HCT116 (cell line): ENCODE measurements around the gene OS9. TPM values are rescaled to one million over a fixed set of nuclear protein-coding genes. Genes with fewer than 3 reads are reported as not detected.

Experiments
- ATAC-seq: fragments of 200-7000 bp; cut with Tn5 transposase; 2 replicates; pipeline ENCODE4 v1.9.1; 2020; ENCODE audit warnings: mild to moderate bottlenecking, moderate library complexity
- BruUV-seq: library from RNA; stranded (reverse); fragments of 400-500 nt; replicated peaks from 2 replicates; lab custom pipeline; 2021; lab: Mats Ljungman, UMichigan
- CTCF ChIA-PET: fragments of 300-600 bp; sonication (Branson Sonifier 250); formaldehyde crosslinking; loops from one replicate; lab custom pipeline; 2021; ENCODE audit warnings: antibody characterized with exemption; lab: Charles Lee
- POLR2A ChIA-PET: fragments of 300-600, 350-600 bp; sonication (Branson Sonifier 250); formaldehyde crosslinking; loops from one replicate; lab custom pipeline; 2021; ENCODE audit warnings: antibody characterized with exemption; lab: Charles Lee
- RAD21 ChIA-PET, 2 experiments: fragments of 300-600 bp; sonication (Branson Sonifier 250); formaldehyde crosslinking; loops; one replicate each; lab custom pipeline; 2023; ENCODE audit warnings: low total read pairs in 2 of 2; ENCODE audit not compliant: uncharacterized antibody in 2 of 2, unreplicated experiment in 2 of 2, low non-redundant PET in 1 of 2; lab: Charles Lee
- DNase-seq: peaks from one replicate; pipeline ENCODE4 v3.0.0-alpha.2; 2010; ENCODE audit warnings: low read depth, low spot score
- H2AFZ ChIP-seq: fragments of 200-600 bp; shearing (Covaris generic), sonication (generic); 2 replicates; pipeline ENCODE4 v1.6.1; 2017; ENCODE audit warnings: low read depth, mixed run types, mixed read lengths, antibody characterized with exemption, low read length; ENCODE audit not compliant: poor library complexity, severe bottlenecking
- H3K27ac ChIP-seq: 2 replicates; pipeline ENCODE4 v1.5.1; 2012; ENCODE audit warnings: low read depth, low read length
- H3K27me3 ChIP-seq: fragments of 200-600 bp; sonication (generic); 2 replicates; pipeline ENCODE4 v1.6.1; 2016; ENCODE audit warnings: mixed run types, low read length, mixed read lengths; ENCODE audit not compliant: insufficient read depth
- H3K36me3 ChIP-seq, 2 experiments: fragments of 200-500 bp in 1 of 2; fragments of 200-600 bp in 1 of 2; sonication (Bioruptor generic) in 1 of 2; sonication (generic) in 1 of 2; 2 replicates each; pipeline versions ENCODE4 v1.5.1 to v1.6.1; 2014 to 2016; ENCODE audit warnings: low read length in 2 of 2, inconsistent platforms in 1 of 2, mixed read lengths in 1 of 2, mixed run types in 1 of 2; ENCODE audit not compliant: insufficient read depth in 2 of 2, control insufficient read depth in 1 of 2
- H3K4me1 ChIP-seq, 2 experiments: fragments of 200-600 bp in 1 of 2; sonication (generic) in 1 of 2; 2 replicates each; pipeline versions ENCODE4 v1.5.1 to v1.6.1; 2012 to 2017; ENCODE audit warnings: low read length in 2 of 2, inconsistent platforms in 1 of 2, mild to moderate bottlenecking in 1 of 2, mixed read lengths in 1 of 2, mixed run types in 1 of 2, moderate library complexity in 1 of 2; ENCODE audit not compliant: insufficient read depth in 2 of 2, control insufficient read depth in 1 of 2
- H3K4me2 ChIP-seq: fragments of 200-600 bp; sonication (generic); 2 replicates; pipeline ENCODE4 v1.6.1; 2017; ENCODE audit warnings: mixed run types, low read length, mixed read lengths
- H3K4me3 ChIP-seq, 2 experiments: fragments of 200-600 bp in 1 of 2; sonication (generic) in 1 of 2; replicated peaks in 1 of 2; 2 replicates each; pipeline ENCODE4 v1.5.1; 2011 to 2016; ENCODE audit warnings: low read length in 2 of 2, control low read depth in 1 of 2, low read depth in 1 of 2, mild to moderate bottlenecking in 1 of 2, mixed read lengths in 1 of 2, mixed run types in 1 of 2
- H3K79me2 ChIP-seq: fragments of 200-600 bp; sonication (generic); 2 replicates; pipeline ENCODE4 v1.6.1; 2017; ENCODE audit warnings: mild to moderate bottlenecking, mixed run types, low read length, moderate library complexity, mixed read lengths; ENCODE audit not compliant: insufficient read depth
- H3K9ac ChIP-seq: fragments of 200-600 bp; sonication (generic); 2 replicates; pipeline ENCODE4 v1.6.1; 2016; ENCODE audit warnings: low read length, mixed read lengths
- H3K9me2 ChIP-seq: fragments of 200-600 bp; sonication (generic), shearing (Covaris generic); 2 replicates; pipeline ENCODE4 v1.6.1; 2017; ENCODE audit warnings: mixed run types, mild to moderate bottlenecking, moderate library complexity; ENCODE audit not compliant: insufficient read depth
- H3K9me3 ChIP-seq, 2 experiments: fragments of 200-500 bp in 1 of 2; fragments of 200-600 bp in 1 of 2; sonication (Bioruptor generic) in 1 of 2; sonication (generic) in 1 of 2; 2 replicates each; pipeline ENCODE4 v1.6.1; 2014 to 2017; ENCODE audit warnings: low read length in 2 of 2, mixed read lengths in 2 of 2, inconsistent platforms in 1 of 2, low read depth in 1 of 2, mild to moderate bottlenecking in 1 of 2, mixed run types in 1 of 2, moderate library complexity in 1 of 2; ENCODE audit not compliant: control insufficient read depth in 1 of 2, insufficient read depth in 1 of 2
- H4K20me1 ChIP-seq: fragments of 200-600 bp; sonication (generic), shearing (Covaris generic); 2 replicates; pipeline ENCODE4 v1.6.1; 2017; ENCODE audit warnings: mixed run types, mild to moderate bottlenecking, moderate library complexity; ENCODE audit not compliant: insufficient read depth
- CBX3 ChIP-seq: IDR thresholded peaks from 2 replicates; pipeline ENCODE4 v1.6.1; 2012; ENCODE audit warnings: low read depth
- EGR1 ChIP-seq: IDR thresholded peaks from 2 replicates; pipeline ENCODE4 v1.6.1; 2012; ENCODE audit warnings: low read depth
- ELF1 ChIP-seq: IDR thresholded peaks from 2 replicates; pipeline ENCODE4 v1.6.1; 2012; ENCODE audit warnings: low read depth, borderline replicate concordance
- FOSL1 ChIP-seq: IDR thresholded peaks from 2 replicates; pipeline ENCODE4 v1.6.1; 2012; ENCODE audit warnings: low read depth
- JUND ChIP-seq: IDR thresholded peaks from 2 replicates; pipeline ENCODE4 v1.6.1; 2012
- POLR2AphosphoS5 ChIP-seq: IDR thresholded peaks from 2 replicates; pipeline ENCODE4 v1.6.1; 2011; ENCODE audit warnings: mild to moderate bottlenecking, low read depth, low read length, moderate library complexity
- RAD21 ChIP-seq: IDR thresholded peaks from 2 replicates; pipeline ENCODE4 v1.6.1; 2012; ENCODE audit warnings: low read depth, mild to moderate bottlenecking
- SP1 ChIP-seq: IDR thresholded peaks from 2 replicates; pipeline ENCODE4 v1.6.1; 2012; ENCODE audit warnings: low read depth
- TCF7L2 ChIP-seq: IDR thresholded peaks from 2 replicates; pipeline ENCODE4 v1.7.0; 2011; ENCODE audit warnings: borderline replicate concordance, inconsistent platforms; ENCODE audit not compliant: insufficient read depth, insufficient read length; ENCODE audit errors: extremely low read depth
- ZNF274 ChIP-seq: fragments of 200-500 bp; sonication (Bioruptor generic); IDR thresholded peaks from 2 replicates; pipeline ENCODE4 v1.6.1; 2014; ENCODE audit warnings: mild to moderate bottlenecking, low read depth, low read length, inconsistent platforms
- intact Hi-C: fragments of 100-400 bp; cut with micrococcal nuclease; formaldehyde crosslinking; loops from 2 replicates; pipeline ENCODE4 v1.10.0; 2022
- total RNA-seq: library from RNA; stranded (reverse); gene quantifications from one replicate; pipeline ENCODE4 v1.2.1, GENCODE V29; 2021; ENCODE audit not compliant: unreplicated experiment

OS9 gene
- total RNA-seq, 1 experiment from 2014 or later = 98.4 TPM

DNA sequence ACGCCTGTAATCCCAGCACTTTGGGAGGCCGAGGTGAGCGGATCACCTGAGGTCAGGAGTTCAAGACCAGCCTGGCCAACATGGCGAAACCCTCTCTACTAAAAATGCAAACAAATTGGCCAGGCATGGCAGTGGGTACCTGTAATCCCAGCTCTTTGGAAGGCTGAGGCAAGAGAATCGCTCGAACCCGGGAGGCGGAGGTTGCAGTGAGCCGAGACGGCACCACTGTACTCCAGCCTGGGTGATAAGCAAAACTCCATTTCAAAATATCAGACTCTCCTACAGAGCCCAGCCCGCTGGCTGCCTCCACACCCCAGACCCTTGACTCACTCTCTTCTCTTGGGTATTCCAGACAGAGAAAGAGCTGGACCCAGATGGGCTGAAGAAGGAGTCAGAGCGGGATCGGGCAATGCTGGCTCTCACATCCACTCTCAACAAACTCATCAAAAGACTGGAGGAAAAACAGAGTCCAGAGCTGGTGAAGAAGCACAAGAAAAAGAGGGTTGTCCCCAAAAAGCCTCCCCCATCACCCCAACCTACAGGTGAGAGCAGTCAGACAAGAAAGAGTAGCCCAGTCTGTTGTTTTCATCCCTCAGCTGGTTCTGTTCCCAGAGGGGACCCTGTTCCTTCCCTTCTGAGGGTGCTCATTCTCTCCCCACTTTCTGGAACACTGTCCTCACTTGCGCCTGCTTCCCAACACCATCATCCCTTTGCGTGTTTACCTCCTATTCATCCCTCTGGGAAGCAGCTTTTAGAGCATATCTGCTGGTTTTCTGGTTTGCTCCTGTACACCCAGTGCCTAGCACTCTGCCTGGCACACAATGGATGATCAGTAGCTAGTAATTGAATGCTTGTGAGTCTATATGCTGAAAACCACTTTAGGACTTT, 25.0 kb downstream of the OS9 start:
- Histone ChIP-seq H3K36me3 (peaks cover 3 to 15% of the 10 kb centered on the region in 2 experiments; a peak in 3 of 4 replicates), H4K20me1 (no peaks in the 10 kb centered on the region), H3K4me3 (no peak overlapping the region), H3K27ac (no peak overlapping the region), H2AFZ (no peak overlapping the region), H3K4me1 (no peaks in the 10 kb centered on the region), H3K9me3 (no peaks in the 10 kb centered on the region), H3K4me2 (no peak overlapping the region), H3K9ac (no peak overlapping the region), H3K27me3 (no peaks in the 10 kb centered on the region), H3K79me2 (no peaks in the 10 kb centered on the region), H3K9me2 (no peaks in the 10 kb centered on the region)
- no TSS peak for BruUV-seq
- TF ChIP-seq CBX3 = no peak
- no peak for TF ChIP-seq EGR1
- no peak for TF ChIP-seq FOSL1
- TF ChIP-seq RAD21 = no peak
- TF ChIP-seq ELF1 = no peak
- TF ChIP-seq JUND = no peak
- no peak for TF ChIP-seq TCF7L2
- TF ChIP-seq SP1 = no peak
- TF ChIP-seq POLR2AphosphoS5 = no peak
- TF ChIP-seq ZNF274 = no peak
- DNase-seq (no peak), ATAC-seq (no peak)
- CTCF ChIA-PET = no interaction called here
- RAD21 ChIA-PET = no interaction called here
- POLR2A ChIA-PET = no interaction called here
- intact Hi-C loops = no loop called here
